Ascending aorta (tissue), 2 donors: Measurements from ENCODE around the gene SLC24A3. TPM values are rescaled to one million over a fixed set of nuclear protein-coding genes. Genes with fewer than 3 reads are reported as not detected.

Experiments
- DNase-seq, 2 donors: peaks; one replicate each; pipeline ENCODE4 v3.0.0-alpha.2; 2019; ENCODE audit warnings: low spot score in 2 of 2
- H3K27ac ChIP-seq, 2 donors: fragments of 200-600 bp; sonication (generic); one replicate each; pipeline ENCODE4 v1.5.1; 2016 to 2017; ENCODE audit warnings: mild to moderate bottlenecking in 1 of 2
- H3K27me3 ChIP-seq: fragments of 200-600 bp; sonication (generic); one replicate; pipeline ENCODE4 v1.5.1; 2017
- H3K36me3 ChIP-seq, 2 donors: fragments of 200-600 bp; sonication (generic); one replicate each; pipeline ENCODE4 v1.5.1; 2016
- H3K4me1 ChIP-seq, 2 donors: fragments of 200-600 bp; sonication (generic); one replicate each; pipeline ENCODE4 v1.5.1; 2016 to 2017; ENCODE audit warnings: mild to moderate bottlenecking in 1 of 2
- H3K4me3 ChIP-seq, 2 donors: fragments of 200-600 bp; sonication (generic); one replicate each; pipeline ENCODE4 v1.5.1; 2016 to 2017; ENCODE audit warnings: mild to moderate bottlenecking in 1 of 2
- H3K9me3 ChIP-seq, 2 donors: fragments of 200-600 bp; sonication (generic); one replicate each; pipeline ENCODE4 v1.5.1; 2016
- CTCF ChIP-seq, 3 experiments: fragments of 200-600 bp in 2 of 3; fragments of 450-650 bp in 1 of 3; sonication (generic) in 2 of 3; IDR thresholded peaks; one replicate each; pipeline ENCODE4 v1.5.1; 2016 to 2019; ENCODE audit warnings: antibody characterized with exemption in 3 of 3, mild to moderate bottlenecking in 1 of 3, moderate library complexity in 1 of 3
- intact Hi-C: fragments of 100-400 bp; cut with DNase I; formaldehyde crosslinking; loops from one replicate; pipeline ENCODE4 v1.15.1; 2023
- total RNA-seq: library from RNA; depleted of rRNA; stranded (reverse); fragments of >200 nt; gene quantifications from one replicate; pipeline ENCODE4 v1.1.0, GENCODE V29; 2016

SLC24A3 gene
- total RNA-seq, 1 donor from 2014 or later: 12.9 TPM

GRCh38 chr20:19451923-19452295 is 239.5 kb downstream of the SLC24A3 start:
- no peak overlapping the region for H3K27ac ChIP-seq
- TF ChIP-seq CTCF (IDR thresholded peaks at IDR 0.05): no peak
- peaks cover 0 to 16% of the 10 kb centered on the region in 2 donors for H3K4me1 ChIP-seq

GRCh38 chr20:19453410-19453809 is 241.0 kb downstream of the SLC24A3 start:
- no peak for DNase-seq
- H3K36me3 ChIP-seq: no peaks in the 10 kb centered on the region
- no peak for TF ChIP-seq CTCF (IDR thresholded peaks at IDR 0.05)
- intact Hi-C loops: no loop called here
- H3K27ac ChIP-seq: no peak overlapping the region
- H3K4me1 ChIP-seq: peaks cover 0 to 26% of the 10 kb centered on the region in 2 donors
- no peaks in the 10 kb centered on the region for H3K9me3 ChIP-seq
- no peaks in the 10 kb centered on the region for H3K27me3 ChIP-seq
- no peak overlapping the region for H3K4me3 ChIP-seq

More at GRCh38 chr20:19451923-19452295, 239.5 kb downstream of the SLC24A3 start:
- intact Hi-C loops: no loop called here
- DNase-seq: no peak
- H3K27me3 ChIP-seq: no peaks in the 10 kb centered on the region
- H3K4me3 ChIP-seq: no peak overlapping the region
- no peaks in the 10 kb centered on the region for H3K9me3 ChIP-seq
- no peaks in the 10 kb centered on the region for H3K36me3 ChIP-seq

GRCh38 chr20:19453862-19454261 is 241.4 kb downstream of the SLC24A3 start:
- H3K4me3 ChIP-seq: no peak overlapping the region
- DNase-seq: no peak
- no peak overlapping the region for H3K27ac ChIP-seq
- intact Hi-C loops: no loop called here
- H3K9me3 ChIP-seq: no peaks in the 10 kb centered on the region
- H3K27me3 ChIP-seq: no peaks in the 10 kb centered on the region
- no peaks in the 10 kb centered on the region for H3K36me3 ChIP-seq
- H3K4me1 ChIP-seq: peaks cover 0 to 26% of the 10 kb centered on the region in 2 donors
- TF ChIP-seq CTCF (IDR thresholded peaks at IDR 0.05): no peak

GRCh38 chr20:19456595-19457395 is 244.4 kb downstream of the SLC24A3 start:
- peak overlapping the region; percentile 5 to 41 for H3K27ac ChIP-seq
- intact Hi-C loops: no loop called here
- DNase-seq: no peak

GRCh38 chr20:19457611-19458010 is 245.2 kb downstream of the SLC24A3 start:
- H3K4me3 ChIP-seq: no peak overlapping the region
- no peaks in the 10 kb centered on the region for H3K27me3 ChIP-seq
- peaks cover 0 to 15% of the 10 kb centered on the region in 2 donors for H3K4me1 ChIP-seq
- H3K27ac ChIP-seq: peak overlapping the region; percentile 29 to 41
- H3K9me3 ChIP-seq: no peaks in the 10 kb centered on the region
- intact Hi-C loops: no loop called here
- no peak for TF ChIP-seq CTCF (IDR thresholded peaks at IDR 0.05)
- DNase-seq: no peak
- no peaks in the 10 kb centered on the region for H3K36me3 ChIP-seq

More at GRCh38 chr20:19456595-19457395, 244.4 kb downstream of the SLC24A3 start:
- Histone ChIP-seq H3K4me3 (no peak overlapping the region), H3K9me3 (no peaks in the 10 kb centered on the region), H3K36me3 (no peaks in the 10 kb centered on the region), H3K4me1 (peaks cover 0 to 15% of the 10 kb centered on the region in 2 donors), H3K27me3 (no peaks in the 10 kb centered on the region)
- no peak for TF ChIP-seq CTCF (IDR thresholded peaks at IDR 0.05)
